Measurements from ENCODE around the gene FCHO2. TPM values are rescaled to one million over a fixed set of nuclear protein-coding genes. Genes with fewer than 3 reads are reported as not detected.

FCHO2 gene
- total RNA-seq, 1 experiment from 2014 or later = 36.5 TPM

- H3K36me3 Mint-ChIP-seq (ENCODE audit: insufficient read depth, unreplicated experiment) = no peaks in the 10 kb centered on the region
- TF ChIP-seq CTCF (IDR thresholded peaks at IDR 0.05; ENCODE audit: unreplicated experiment) = no peak
- H3K27ac Mint-ChIP-seq (ENCODE audit: unreplicated experiment) = no peak overlapping the region
- no peak overlapping the region for H3K4me3 Mint-ChIP-seq (ENCODE audit: low read depth, unreplicated experiment)
- intact Hi-C loops (cut with micrococcal nuclease; ENCODE audit: unreplicated experiment) = no loop called here
- H3K9me3 Mint-ChIP-seq (ENCODE audit: low read depth, unreplicated experiment) = no peaks in the 10 kb centered on the region
- H3K4me1 Mint-ChIP-seq (ENCODE audit: low read depth, unreplicated experiment) = peaks cover 20% of the 10 kb centered on the region
- no peaks in the 10 kb centered on the region for H3K27me3 Mint-ChIP-seq (ENCODE audit: unreplicated experiment)
- no peak for DNase-seq
- no TSS peak for BruUV-seq (replicated peaks)
- CTCF ChIA-PET = no interaction called here
These were observed 12.5 kb upstream of the FCHO2 start for GRCh38 chr5:72943307-72943706.

- intact Hi-C loops (cut with micrococcal nuclease; ENCODE audit: unreplicated experiment) = no loop called here
- H3K27ac Mint-ChIP-seq (ENCODE audit: unreplicated experiment) = no peak overlapping the region
- no peak for TF ChIP-seq CTCF (IDR thresholded peaks at IDR 0.05; ENCODE audit: unreplicated experiment)
- no peaks in the 10 kb centered on the region for H3K9me3 Mint-ChIP-seq (ENCODE audit: low read depth, unreplicated experiment)
- CTCF ChIA-PET = no interaction called here
- no peak for DNase-seq
- H3K27me3 Mint-ChIP-seq (ENCODE audit: unreplicated experiment) = no peaks in the 10 kb centered on the region
- H3K4me3 Mint-ChIP-seq (ENCODE audit: low read depth, unreplicated experiment) = no peak overlapping the region
- no TSS peak for BruUV-seq (replicated peaks)
- H3K4me1 Mint-ChIP-seq (ENCODE audit: low read depth, unreplicated experiment) = peaks cover 31% of the 10 kb centered on the region
- H3K36me3 Mint-ChIP-seq (ENCODE audit: insufficient read depth, unreplicated experiment) = peaks cover 5% of the 10 kb centered on the region
These were observed 8.3 kb upstream of the FCHO2 start for GRCh38 chr5:72947498-72947897.

- no TSS peak for BruUV-seq (replicated peaks)
- Mint-ChIP-seq H3K36me3 (ENCODE audit: insufficient read depth, unreplicated experiment) (peaks cover 5% of the 10 kb centered on the region), H3K4me3 (ENCODE audit: low read depth, unreplicated experiment) (no peak overlapping the region), H3K9me3 (ENCODE audit: low read depth, unreplicated experiment) (no peaks in the 10 kb centered on the region), H3K27ac (ENCODE audit: unreplicated experiment) (no peak overlapping the region), H3K4me1 (ENCODE audit: low read depth, unreplicated experiment) (peaks cover 42% of the 10 kb centered on the region), H3K27me3 (ENCODE audit: unreplicated experiment) (no peaks in the 10 kb centered on the region)
- intact Hi-C loops (cut with micrococcal nuclease; ENCODE audit: unreplicated experiment) = no loop called here
- no peak for DNase-seq
- TF ChIP-seq CTCF (IDR thresholded peaks at IDR 0.05; ENCODE audit: unreplicated experiment) = no peak
- CTCF ChIA-PET = no interaction called here
These were observed 6.4 kb upstream of the FCHO2 start for GRCh38 chr5:72949481-72949880.

- no peak for TF ChIP-seq CTCF (IDR thresholded peaks at IDR 0.05; ENCODE audit: unreplicated experiment)
- intact Hi-C loops (cut with micrococcal nuclease; ENCODE audit: unreplicated experiment) = loop anchor here (10.0 kb wide), 1 partner anchor 263 kb away; no protein-coding TSS in a partner anchor
- Mint-ChIP-seq H3K27me3 (ENCODE audit: unreplicated experiment) (no peaks in the 10 kb centered on the region), H3K4me3 (ENCODE audit: low read depth, unreplicated experiment) (peak overlapping the region; percentile 43), H3K9me3 (ENCODE audit: low read depth, unreplicated experiment) (no peaks in the 10 kb centered on the region), H3K36me3 (ENCODE audit: insufficient read depth, unreplicated experiment) (peaks cover 27% of the 10 kb centered on the region), H3K27ac (ENCODE audit: unreplicated experiment) (peak overlapping the region; percentile 71), H3K4me1 (ENCODE audit: low read depth, unreplicated experiment) (peaks cover 48% of the 10 kb centered on the region)
- CTCF ChIA-PET = interaction anchor here (0.6 to 1.3 kb wide), 6 partner anchors 14 to 264 kb away, joined by 3 to 5 read pairs (median 4); no protein-coding TSS in a partner anchor
- no TSS peak for BruUV-seq (replicated peaks)
- DNase-seq = peak; percentile 32
These were observed 4.0 kb upstream of the FCHO2 start for GRCh38 chr5:72951671-72952468.

Data from Calu3 (cell line).